HEK293T (cell line): ENCODE data around the gene AQP1.

Experiments used
- BHLHE40 ChIP-seq: fragments of 450-650 bp; IDR thresholded peaks from 2 replicates; pipeline ENCODE4 v1.6.1; 2016; ENCODE audit warnings: mild to moderate bottlenecking, moderate library complexity, borderline replicate concordance
- CTBP1 ChIP-seq: fragments of 450-650 bp; IDR thresholded peaks from 2 replicates; pipeline ENCODE4 v1.6.1; 2016; ENCODE audit warnings: borderline replicate concordance
- ELF4 ChIP-seq: fragments of 450-650 bp; IDR thresholded peaks from 2 replicates; pipeline ENCODE4 v1.6.1; 2017; ENCODE audit warnings: antibody characterized with exemption
- FOXA1 ChIP-seq: fragments of 450-650 bp; IDR thresholded peaks from 2 replicates; pipeline ENCODE4 v1.6.1; 2016; ENCODE audit warnings: mild to moderate bottlenecking
- FOXK2 ChIP-seq: fragments of 450-650 bp; IDR thresholded peaks from 2 replicates; pipeline ENCODE4 v1.6.1; 2016; ENCODE audit warnings: mild to moderate bottlenecking
- FOXM1 ChIP-seq: fragments of 450-650 bp; IDR thresholded peaks from 2 replicates; pipeline ENCODE4 v1.6.1; 2017; ENCODE audit warnings: mild to moderate bottlenecking, borderline replicate concordance
- HDGF ChIP-seq: fragments of 450-650 bp; IDR thresholded peaks from 2 replicates; pipeline ENCODE4 v1.6.1; 2017; ENCODE audit warnings: antibody characterized with exemption, borderline replicate concordance
- NFRKB ChIP-seq: fragments of 450-650 bp; IDR thresholded peaks from 2 replicates; pipeline ENCODE4 v1.6.1; 2016; ENCODE audit warnings: mild to moderate bottlenecking, moderate library complexity
- SP1 ChIP-seq: fragments of 450-650 bp; IDR thresholded peaks from 2 replicates; pipeline ENCODE4 v1.6.1; 2017
- SUZ12 ChIP-seq: fragments of 450-650 bp; IDR thresholded peaks from 2 replicates; pipeline ENCODE4 v1.6.1; 2016; ENCODE audit warnings: mild to moderate bottlenecking
- TARDBP ChIP-seq: fragments of 450-650 bp; IDR thresholded peaks from 2 replicates; pipeline ENCODE4 v1.6.1; 2016
- ZNF384 ChIP-seq: fragments of 450-650 bp; IDR thresholded peaks from 2 replicates; pipeline ENCODE4 v1.6.1; 2016

DNA sequence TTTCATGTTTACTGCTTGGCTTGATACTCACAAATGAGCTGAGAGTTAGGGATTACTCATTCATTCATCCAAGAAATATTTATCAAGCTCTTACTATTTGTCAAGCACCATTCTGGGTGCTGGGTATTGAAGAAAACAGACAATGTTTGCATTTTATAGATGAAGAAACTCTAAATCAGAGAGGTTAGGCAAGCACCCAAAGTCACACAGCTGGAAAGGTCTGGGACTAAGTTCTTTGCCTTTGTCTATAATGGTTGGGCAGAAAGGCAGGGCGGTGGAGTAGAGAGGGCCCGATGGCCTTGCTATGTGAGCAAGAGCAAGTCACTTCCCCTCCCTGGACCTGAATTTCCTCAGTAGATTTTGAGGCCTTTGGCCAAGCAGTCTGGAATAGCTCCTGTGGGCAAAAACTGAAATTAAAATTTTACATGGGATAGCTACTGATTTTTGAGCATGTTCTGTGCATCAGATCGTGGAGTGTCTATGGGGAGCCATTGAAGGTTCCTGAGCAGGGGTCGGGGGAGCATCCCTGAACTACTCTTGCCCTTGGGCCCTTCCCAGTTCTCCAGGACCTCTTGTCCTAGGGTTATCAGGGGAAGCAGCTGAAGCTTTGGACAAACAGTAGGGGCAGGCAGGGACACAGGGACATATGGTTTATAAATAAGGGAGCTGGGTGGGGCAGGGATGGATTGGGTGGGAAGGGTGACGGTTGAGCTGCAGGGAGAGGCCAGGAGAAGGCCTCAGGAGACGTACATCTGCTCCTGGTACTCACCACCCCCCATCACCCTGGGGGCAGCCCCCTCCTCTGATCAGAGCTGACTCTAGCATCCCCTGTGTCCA is 23.3 kb downstream of the AQP1 start:
- TF ChIP-seq ZNF384 (no peak), SP1 (no peak), TARDBP (no peak), FOXK2 (no peak), FOXA1 (no peak), ELF4 (no peak), SUZ12 (no peak), BHLHE40 (no peak), CTBP1 (no peak), NFRKB (no peak), HDGF (no peak), FOXM1 (no peak)
